ENCODE data around the gene CERS6.

The CERS6 gene

DNA sequence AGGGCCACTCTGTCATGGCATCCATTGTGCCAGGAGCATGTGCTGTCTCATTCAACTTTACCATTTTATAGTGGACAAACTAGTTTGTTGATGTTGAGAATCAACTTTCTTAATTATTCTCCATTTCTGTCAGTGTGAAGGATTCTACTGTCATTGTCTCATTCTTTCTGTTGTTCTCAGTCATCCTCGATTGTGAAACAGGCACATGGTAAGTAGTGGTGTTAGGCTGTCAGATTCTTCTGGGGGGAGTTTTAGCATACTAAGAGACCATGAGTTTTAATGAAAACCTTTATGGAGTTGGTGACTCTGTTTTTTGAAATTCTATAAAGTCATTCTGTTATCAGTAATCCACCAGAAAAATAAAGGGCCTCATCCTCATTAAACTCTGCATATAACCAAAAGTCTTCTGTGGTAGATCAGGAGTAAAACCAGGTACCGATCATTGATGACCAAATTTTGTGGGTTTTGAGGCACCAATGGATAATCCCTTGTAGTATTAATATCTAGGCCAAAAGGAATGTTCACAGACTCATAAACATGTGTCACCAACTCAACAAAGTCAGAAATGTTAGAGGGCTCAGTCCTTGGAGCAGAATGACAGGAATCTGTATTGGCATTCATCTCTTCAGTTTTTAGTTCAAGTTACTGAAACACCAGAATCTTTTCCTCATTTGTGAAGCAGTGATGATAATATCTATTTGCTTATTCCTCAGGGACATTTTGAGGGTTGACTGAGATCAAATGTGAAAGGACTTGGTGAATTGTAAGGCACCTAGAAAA is 73.2 kb downstream of the CERS6 start:
- DNase-seq (ENCODE audit: low read depth in 1 of 2, low spot score in 1 of 2) = no peak

- DNase-seq (ENCODE audit: low read depth in 1 of 2, low spot score in 1 of 2) = no peak
Measured at GRCh38 chr2:168529900-168530561, 74.0 kb downstream of the CERS6 start.

DNA sequence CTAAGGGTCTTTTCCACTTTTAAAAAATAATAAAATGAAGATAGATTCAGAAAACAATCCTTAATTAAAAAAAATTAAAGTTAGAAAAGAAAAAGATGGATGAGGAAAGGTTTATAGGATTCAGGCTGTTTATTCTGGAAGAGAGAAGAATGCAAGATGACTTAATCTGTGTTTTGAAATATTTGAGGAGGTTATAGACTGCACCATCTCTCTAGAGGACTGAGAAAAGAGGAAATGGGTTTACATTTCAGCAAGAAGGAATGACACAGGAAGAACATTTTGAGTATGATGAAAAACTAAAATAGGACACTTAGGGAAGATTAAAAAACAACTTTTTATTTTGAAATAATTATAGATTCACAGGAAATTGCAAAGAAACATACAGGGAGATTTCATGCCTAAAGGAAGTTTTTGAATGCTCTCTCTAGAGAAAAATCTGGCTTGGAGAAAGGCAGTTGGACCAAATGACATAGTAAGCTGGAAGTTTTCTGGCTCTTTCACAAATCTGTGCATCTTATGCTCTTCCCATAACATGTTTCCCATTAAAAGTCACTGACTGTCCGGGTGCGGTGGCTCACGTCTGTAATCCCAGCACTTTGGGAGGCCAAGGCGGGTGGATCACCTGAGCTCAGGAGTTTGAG is 75.0 kb downstream of the CERS6 start:
- DNase-seq (ENCODE audit: low read depth in 1 of 2, low spot score in 1 of 2) = no peak

DNA sequence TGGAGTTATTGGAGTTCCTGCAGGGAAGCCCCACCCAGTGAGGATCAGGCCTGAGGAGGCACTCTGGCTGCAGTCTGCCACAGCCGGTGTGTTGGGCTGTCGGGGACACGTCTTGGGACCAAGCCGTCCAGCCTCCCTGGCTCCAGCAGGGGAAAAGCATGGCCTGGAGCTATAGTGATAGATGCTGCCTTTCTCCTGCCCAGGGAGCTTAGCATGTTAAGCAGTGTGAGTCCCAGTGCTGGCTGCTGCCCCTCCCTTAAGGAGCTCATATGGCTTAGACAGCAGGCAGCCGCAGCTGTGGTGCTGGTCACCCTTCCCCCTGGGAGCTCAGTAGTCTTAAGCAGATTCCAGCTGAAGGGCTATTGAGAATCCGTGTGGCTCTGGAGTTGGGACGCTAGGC is 78.9 kb downstream of the CERS6 start:
- no peak for DNase-seq (ENCODE audit: low read depth in 1 of 2, low spot score in 1 of 2)

GRCh38 chr2:168536925-168537466 is 80.9 kb downstream of the CERS6 start:
- DNase-seq (ENCODE audit: low read depth in 1 of 2, low spot score in 1 of 2) = no peak

DNA sequence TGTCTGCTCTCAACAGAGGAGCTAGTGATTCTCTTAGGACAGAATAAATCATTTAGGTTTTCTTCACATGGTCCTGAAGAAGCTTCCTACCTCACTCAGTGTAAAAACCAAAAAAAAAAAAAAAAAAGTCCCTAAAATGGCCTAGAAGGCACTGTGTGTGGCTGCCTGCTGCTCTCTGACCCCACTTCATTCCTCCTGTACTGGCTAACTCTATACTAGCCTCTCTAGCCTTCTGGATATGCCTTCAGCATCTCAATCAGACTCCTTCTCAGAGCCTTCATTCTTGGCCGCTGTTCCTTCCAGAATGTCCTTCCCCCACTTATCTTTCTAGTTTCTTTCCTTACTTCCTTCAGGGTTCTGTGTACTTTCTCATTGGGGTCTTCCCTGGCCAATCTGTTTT is 82.1 kb downstream of the CERS6 start:
- no peak for DNase-seq (ENCODE audit: low read depth in 1 of 2, low spot score in 1 of 2)

DNA sequence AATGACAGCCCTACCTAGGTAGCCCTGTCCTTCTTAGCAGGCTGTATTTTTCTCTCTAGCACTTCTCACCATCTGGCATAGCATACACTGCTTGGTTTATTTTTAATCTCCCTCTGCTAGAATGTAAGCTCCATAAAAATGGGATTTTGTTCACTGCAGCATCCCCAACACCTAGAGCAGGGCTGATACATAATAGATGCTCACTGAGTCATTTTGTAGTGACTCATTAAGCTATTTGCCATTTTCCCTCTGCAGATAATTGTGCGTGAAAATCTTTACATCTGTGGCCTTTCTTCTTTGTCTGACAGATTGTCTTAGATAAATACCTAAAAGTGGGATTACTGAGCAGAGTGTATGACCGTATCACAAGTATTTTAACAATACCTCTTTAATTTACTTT is 82.5 kb downstream of the CERS6 start:
- no peak for DNase-seq (ENCODE audit: low read depth in 1 of 2, low spot score in 1 of 2)

- no peak for DNase-seq (ENCODE audit: low read depth in 1 of 2, low spot score in 1 of 2)
Measured at GRCh38 chr2:168539945-168540344, 83.9 kb downstream of the CERS6 start.

- no peak for DNase-seq (ENCODE audit: low read depth in 1 of 2, low spot score in 1 of 2)
Measured at GRCh38 chr2:168541858-168542257, 85.8 kb downstream of the CERS6 start.

DNA sequence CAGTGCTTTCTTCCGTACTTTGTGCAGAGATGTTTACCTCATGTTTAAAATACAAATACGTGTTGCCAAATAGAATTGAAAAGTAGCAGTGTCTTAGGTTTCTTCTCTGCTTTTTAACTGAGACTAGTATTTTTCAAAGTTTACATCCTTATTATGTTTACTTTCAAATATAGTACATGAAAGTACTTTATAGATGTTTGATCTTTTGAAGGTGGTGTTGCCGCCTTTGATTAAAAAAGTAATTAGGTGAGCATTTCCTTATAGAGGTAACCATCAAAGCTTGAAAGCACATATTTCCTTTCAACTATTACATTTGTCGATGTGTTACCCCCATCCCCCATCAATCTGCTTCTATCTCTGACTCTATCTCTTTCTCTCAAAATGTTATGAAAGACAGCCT is 87.0 kb downstream of the CERS6 start:
- DNase-seq (ENCODE audit: low read depth in 1 of 2, low spot score in 1 of 2) = no peak

DNA sequence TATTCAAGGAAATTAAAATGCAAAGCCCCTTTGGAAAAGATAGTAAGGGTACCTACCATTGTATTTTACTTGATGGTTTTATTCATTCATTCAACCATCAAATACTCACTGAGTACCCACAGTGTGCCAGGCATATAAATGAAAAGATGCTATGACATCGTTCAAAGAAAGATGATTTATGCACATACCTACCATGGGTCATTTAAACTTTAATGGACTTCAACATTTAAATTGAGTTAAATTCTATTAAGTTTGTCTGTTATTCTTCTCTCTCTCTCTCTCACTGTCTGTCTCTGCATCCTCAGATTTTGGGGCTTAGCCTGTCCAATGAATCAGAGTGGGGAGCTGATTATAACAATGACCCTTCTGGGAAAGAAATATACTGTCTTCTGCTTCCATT is 87.9 kb downstream of the CERS6 start:
- no peak for DNase-seq (ENCODE audit: low read depth in 1 of 2, low spot score in 1 of 2)

- no peak for DNase-seq (ENCODE audit: low read depth in 1 of 2, low spot score in 1 of 2)
Measured at GRCh38 chr2:168545439-168546082, 89.5 kb downstream of the CERS6 start.

DNA sequence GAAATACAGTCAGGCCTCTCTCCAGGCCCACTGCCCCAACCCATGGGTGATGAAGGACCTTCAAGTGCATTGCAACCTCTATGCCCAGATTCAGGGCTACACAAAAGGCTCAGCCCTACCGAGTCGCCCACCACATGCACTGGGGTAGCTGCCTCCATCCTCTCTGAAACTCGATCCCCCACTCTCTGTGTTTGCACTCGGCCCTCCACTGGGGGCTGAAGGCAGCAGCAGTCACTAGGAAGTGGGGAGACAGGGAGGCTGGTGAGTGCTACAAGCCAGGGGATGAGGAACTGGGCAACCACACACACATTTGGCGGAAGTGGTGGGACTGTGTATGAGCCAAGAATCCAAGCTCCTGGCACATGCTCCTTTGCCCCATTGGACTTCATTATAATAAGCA is 94.6 kb downstream of the CERS6 start:
- DNase-seq (ENCODE audit: low read depth in 1 of 2, low spot score in 1 of 2) = no peak

- no peak for DNase-seq (ENCODE audit: low read depth in 1 of 2, low spot score in 1 of 2)
Measured at GRCh38 chr2:168552450-168552856, 96.4 kb downstream of the CERS6 start.

DNA sequence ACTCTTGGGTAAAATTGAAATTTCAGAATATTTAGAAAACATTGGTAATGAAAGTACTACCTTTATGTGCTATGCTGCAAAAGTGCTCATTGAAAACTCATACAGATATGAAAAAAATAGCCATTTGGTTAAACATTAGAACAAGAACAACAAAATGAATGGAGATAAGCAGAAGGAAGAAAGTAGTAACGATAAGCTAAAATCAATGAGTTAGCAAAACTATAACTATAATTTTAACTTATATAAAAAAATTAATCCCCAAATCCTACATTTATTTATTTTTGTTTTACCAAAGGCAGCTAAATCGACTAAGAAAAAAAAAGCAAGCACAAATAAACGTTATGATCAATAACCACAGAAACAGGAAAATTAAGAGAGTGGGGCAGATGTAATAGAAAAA is 99.2 kb downstream of the CERS6 start:
- no peak for DNase-seq (ENCODE audit: low read depth in 1 of 2, low spot score in 1 of 2)

DNA sequence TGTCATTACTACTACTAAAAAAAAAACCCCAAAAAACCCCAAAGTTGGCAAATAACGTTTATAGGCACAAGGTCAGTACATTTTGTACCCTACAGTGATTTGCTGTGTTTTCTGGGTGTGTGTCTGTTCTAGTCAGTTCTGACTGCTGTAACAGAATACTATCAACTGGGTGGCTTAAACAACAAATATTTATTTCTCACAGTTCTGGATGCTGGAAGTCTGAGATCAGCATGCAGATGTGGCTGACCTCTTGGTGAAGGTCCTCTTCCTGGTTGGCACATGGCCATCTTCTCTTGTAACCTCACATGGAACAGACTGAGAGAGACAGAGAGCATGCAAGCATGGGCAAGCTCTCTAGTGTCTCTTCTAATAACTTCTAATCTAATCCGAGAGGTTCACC is 103.1 kb downstream of the CERS6 start:
- no peak for DNase-seq (ENCODE audit: low read depth in 1 of 2, low spot score in 1 of 2)

GRCh38 chr2:168560817-168561499 is 104.9 kb downstream of the CERS6 start:
- DNase-seq (ENCODE audit: low read depth in 1 of 2, low spot score in 1 of 2) = no peak

DNA sequence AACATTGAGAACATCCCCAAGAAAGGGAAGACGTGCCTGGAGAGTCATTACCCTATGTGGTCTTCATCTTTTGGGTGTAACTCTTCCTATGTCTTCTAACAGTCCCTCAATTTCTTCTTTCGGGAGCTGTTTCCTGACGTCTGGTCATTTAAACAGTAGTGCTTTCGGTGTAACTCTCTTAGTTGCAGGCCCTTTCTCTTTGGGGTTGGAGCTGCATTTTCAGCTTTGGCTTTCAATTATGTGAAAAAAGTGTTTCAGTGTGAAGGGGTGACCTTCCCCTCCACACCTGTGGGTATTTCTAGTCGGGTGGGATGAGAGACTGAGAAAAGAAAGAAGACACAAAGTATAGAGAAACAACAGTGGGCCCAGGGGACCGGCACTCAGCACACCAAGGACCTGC is 105.9 kb downstream of the CERS6 start:
- DNase-seq (ENCODE audit: low read depth in 1 of 2, low spot score in 1 of 2) = no peak

DNA sequence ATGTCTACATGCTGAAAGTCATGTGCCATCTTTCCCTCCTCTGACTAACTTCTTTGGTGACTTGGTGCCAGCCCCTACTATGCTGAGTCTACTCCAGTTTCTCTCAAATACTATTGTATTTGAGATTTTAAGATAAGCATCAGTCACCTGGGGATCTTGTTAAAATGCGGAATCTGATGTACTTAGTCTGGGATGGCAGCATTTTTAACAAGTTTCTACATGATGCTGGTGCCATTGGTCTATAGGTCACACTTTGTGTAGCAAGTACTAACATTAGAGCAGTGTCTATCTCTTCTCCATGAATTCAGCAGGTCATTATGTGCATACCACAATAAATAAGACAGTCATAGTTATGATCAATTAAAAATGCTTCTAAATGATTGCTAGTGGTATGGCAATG is 106.9 kb downstream of the CERS6 start:
- no peak for DNase-seq (ENCODE audit: low read depth in 1 of 2, low spot score in 1 of 2)

DNA sequence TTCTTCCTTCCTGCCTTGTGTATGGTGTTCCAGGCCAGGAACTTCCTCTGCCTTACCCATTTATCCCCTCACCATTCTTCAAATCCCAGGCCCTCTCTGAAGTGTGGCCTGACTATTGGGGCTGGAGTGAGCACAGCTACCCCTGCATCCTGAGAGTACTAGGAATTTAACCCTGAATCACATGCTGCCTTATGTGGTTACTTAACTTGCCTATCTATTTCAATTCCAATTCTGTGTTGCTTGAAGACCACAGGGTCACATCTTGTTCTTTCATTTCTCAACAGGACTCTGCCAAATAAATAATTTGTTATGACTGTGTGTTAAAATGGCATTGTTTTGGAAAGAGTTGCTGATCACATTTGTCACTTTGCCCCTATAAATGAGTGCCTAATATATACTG is 108.6 kb downstream of the CERS6 start:
- no peak for DNase-seq (ENCODE audit: low read depth in 1 of 2, low spot score in 1 of 2)

DNA sequence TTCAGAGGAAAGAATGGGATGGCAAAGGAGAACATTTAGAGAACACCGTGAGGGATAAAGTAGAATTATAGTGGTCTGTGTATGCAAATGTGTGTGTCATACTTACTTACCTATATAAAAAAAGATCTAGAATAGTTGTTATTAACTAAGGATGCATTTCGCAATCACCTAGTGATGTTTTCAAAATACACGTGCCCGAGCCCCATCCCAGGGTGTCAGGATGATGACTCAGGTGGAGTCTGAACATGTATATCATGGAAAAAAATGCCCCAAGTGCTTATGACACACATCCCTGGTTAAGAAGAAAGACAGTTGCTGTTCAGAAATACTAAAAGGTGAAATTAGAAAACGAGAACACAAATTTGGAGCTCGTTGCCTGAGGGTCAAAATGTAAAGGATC is 109.0 kb downstream of the CERS6 start:
- no peak for DNase-seq (ENCODE audit: low read depth in 1 of 2, low spot score in 1 of 2)
